VCaP (cell line): ENCODE results near the gene DPM1.
A peak's percentile ranks its signal among the peaks of the same experiment; 100 is the strongest.

Source experiments
- H3K27ac ChIP-seq: fragments of 450-650 bp; 2 replicates; pipeline ENCODE4 v1.5.1; 2017
- CTCF ChIP-seq: fragments of 450-650 bp; conservative IDR thresholded peaks from 2 replicates; pipeline ENCODE4 v1.5.1; 2017; ENCODE audit warnings: mild to moderate bottlenecking, moderate library complexity

Gene DPM1

GRCh38 chr20:50916934-50917333 lies 41.4 kb downstream of the DPM1 start:
- H3K27ac ChIP-seq: peak overlapping the region; percentile 2; the same call in 1 of the 2 replicates
- no peak for TF ChIP-seq CTCF

- TF ChIP-seq CTCF: no peak
- H3K27ac ChIP-seq: peak overlapping the region; percentile 2; the same call in 1 of the 2 replicates
Observed at GRCh38 chr20:50916257-50916656, 42.1 kb downstream of the DPM1 start.

GRCh38 chr20:50915424-50915823 lies 42.9 kb downstream of the DPM1 start:
- no peak for TF ChIP-seq CTCF
- no peak overlapping the region for H3K27ac ChIP-seq

- TF ChIP-seq CTCF: no peak
- H3K27ac ChIP-seq: no peak overlapping the region
Observed at GRCh38 chr20:50913690-50914375, 44.5 kb downstream of the DPM1 start.

- TF ChIP-seq CTCF: no peak
- peak overlapping the region; percentile 9; the same call in 1 of the 2 replicates for H3K27ac ChIP-seq
Observed at GRCh38 chr20:50911716-50912115, 46.6 kb downstream of the DPM1 start.

- peak overlapping the region; percentile 9; the same call in 1 of the 2 replicates for H3K27ac ChIP-seq
- no peak for TF ChIP-seq CTCF
Observed at GRCh38 chr20:50911030-50911429, 47.3 kb downstream of the DPM1 start.

GRCh38 chr20:50909413-50909812 lies 48.9 kb downstream of the DPM1 start:
- no peak overlapping the region for H3K27ac ChIP-seq
- no peak for TF ChIP-seq CTCF
